ENCODE measurements around the gene F5. TPM values are rescaled to one million over a fixed set of nuclear protein-coding genes. Genes with fewer than 3 reads are reported as not detected.

F5 gene
- total and polyA plus RNA-seq, 2 of the 13 experiments (the other 11 are each of a cell fraction or from before 2014, with no cell fraction given), result 38.3 to 64.0 TPM

DNA sequence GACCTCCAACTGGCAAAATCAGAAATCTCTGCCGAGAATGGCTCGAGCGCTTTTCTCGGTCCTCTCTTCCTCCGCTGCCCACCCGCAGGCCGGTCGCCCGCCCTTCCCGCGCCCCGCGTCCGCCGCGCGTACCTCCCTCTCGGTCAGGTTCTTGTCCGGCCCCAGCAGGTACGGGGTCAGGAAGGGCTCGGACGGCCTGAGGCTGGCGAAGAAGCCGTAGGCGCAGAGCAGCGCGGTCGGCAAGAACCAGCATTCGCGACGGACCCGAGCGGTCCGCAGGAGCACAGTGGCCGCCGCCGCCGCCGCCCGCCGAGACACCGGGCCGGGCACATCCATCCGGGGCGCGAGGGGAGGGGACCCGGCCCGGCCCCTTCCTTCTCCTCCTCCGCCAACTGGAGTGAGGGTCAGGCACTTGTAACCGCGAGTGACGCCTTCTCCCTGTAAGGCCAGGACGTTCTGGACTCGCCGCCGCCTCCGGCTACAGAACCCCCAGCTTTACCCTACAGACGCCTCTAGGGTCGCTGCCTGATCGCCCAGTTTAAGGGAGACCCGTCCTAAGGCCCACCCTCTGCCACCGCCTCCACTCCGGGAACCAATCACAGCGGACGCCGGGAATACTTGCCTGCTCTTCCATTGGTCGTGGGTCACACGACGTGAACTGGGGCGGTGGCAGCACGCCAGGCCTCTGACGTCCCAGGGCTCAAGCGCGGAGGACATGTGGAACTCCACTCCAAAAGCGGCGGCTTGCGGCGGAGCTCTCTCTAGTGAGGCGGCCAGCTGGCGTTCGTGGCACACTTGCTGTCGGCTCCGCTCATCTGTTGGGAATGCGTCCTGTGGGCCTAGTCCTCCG lies 100.6 kb downstream of the F5 start, which contains the start of gene SLC19A2 (continued):
- TF ChIP-seq, protein P1, sequence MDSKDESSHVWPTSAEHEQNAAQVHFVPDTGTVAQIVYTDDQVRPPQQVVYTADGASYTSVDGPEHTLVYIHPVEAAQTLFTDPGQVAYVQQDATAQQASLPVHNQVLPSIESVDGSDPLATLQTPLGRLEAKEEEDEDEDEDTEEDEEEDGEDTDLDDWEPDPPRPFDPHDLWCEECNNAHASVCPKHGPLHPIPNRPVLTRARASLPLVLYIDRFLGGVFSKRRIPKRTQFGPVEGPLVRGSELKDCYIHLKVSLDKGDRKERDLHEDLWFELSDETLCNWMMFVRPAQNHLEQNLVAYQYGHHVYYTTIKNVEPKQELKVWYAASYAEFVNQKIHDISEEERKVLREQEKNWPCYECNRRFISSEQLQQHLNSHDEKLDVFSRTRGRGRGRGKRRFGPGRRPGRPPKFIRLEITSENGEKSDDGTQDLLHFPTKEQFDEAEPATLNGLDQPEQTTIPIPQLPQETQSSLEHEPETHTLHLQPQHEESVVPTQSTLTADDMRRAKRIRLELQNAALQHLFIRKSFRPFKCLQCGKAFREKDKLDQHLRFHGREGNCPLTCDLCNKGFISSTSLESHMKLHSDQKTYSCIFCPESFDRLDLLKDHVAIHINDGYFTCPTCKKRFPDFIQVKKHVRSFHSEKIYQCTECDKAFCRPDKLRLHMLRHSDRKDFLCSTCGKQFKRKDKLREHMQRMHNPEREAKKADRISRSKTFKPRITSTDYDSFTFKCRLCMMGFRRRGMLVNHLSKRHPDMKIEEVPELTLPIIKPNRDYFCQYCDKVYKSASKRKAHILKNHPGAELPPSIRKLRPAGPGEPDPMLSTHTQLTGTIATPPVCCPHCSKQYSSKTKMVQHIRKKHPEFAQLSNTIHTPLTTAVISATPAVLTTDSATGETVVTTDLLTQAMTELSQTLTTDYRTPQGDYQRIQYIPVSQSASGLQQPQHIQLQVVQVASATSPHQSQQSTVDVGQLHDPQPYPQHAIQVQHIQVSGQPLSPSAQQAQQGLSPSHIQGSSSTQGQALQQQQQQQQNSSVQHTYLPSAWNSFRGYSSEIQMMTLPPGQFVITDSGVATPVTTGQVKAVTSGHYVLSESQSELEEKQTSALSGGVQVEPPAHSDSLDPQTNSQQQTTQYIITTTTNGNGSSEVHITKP (CRISPR knock-in tag; IDR thresholded peaks at IDR 0.05; ENCODE audit: low read depth), result peak; percentile 78; the same call in 1 of the 2 replicates
- TF ChIP-seq SRSF9 (IDR thresholded peaks at IDR 0.05; ENCODE audit: borderline replicate concordance, insufficient read depth, low read depth, low read length, poor library complexity, severe bottlenecking) (no peak), MAFF (IDR thresholded peaks at IDR 0.05; ENCODE audit: low read depth, low read length) (no peak), RFXANK (CRISPR knock-in tag; IDR thresholded peaks at IDR 0.05) (peak; percentile 74; the same call in 1 of the 2 replicates), IKZF5 (CRISPR knock-in tag; IDR thresholded peaks at IDR 0.05) (no peak; the same call in 1 of the 2 replicates), NFIB (CRISPR knock-in tag; IDR thresholded peaks at IDR 0.05; ENCODE audit: borderline replicate concordance) (no peak), PAF1 (CRISPR knock-in tag; IDR thresholded peaks at IDR 0.05) (no peak), ZNF441 (CRISPR knock-in tag; IDR thresholded peaks at IDR 0.05; ENCODE audit: borderline replicate concordance) (peak; percentile 76), SYNCRIP (IDR thresholded peaks at IDR 0.05; ENCODE audit: insufficient read depth, low read depth, low read length) (no peak), ZC3H13 (CRISPR knock-in tag; IDR thresholded peaks at IDR 0.05) (peak; percentile 68; the same call in 1 of the 2 replicates), ZBTB26 (CRISPR knock-in tag; IDR thresholded peaks at IDR 0.05; ENCODE audit: borderline replicate concordance) (peak; percentile 90), NAIF1 (CRISPR knock-in tag; IDR thresholded peaks at IDR 0.05; ENCODE audit: borderline replicate concordance) (peak; percentile 91), ZBTB7B (CRISPR knock-in tag; IDR thresholded peaks at IDR 0.05) (no peak; the same call in 1 of the 2 replicates)
- TF ChIP-seq, protein P2, sequence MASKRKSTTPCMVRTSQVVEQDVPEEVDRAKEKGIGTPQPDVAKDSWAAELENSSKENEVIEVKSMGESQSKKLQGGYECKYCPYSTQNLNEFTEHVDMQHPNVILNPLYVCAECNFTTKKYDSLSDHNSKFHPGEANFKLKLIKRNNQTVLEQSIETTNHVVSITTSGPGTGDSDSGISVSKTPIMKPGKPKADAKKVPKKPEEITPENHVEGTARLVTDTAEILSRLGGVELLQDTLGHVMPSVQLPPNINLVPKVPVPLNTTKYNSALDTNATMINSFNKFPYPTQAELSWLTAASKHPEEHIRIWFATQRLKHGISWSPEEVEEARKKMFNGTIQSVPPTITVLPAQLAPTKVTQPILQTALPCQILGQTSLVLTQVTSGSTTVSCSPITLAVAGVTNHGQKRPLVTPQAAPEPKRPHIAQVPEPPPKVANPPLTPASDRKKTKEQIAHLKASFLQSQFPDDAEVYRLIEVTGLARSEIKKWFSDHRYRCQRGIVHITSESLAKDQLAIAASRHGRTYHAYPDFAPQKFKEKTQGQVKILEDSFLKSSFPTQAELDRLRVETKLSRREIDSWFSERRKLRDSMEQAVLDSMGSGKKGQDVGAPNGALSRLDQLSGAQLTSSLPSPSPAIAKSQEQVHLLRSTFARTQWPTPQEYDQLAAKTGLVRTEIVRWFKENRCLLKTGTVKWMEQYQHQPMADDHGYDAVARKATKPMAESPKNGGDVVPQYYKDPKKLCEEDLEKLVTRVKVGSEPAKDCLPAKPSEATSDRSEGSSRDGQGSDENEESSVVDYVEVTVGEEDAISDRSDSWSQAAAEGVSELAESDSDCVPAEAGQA (IDR thresholded peaks at IDR 0.05; ENCODE audit: low read depth), result peak; percentile 49; the same call in 1 of the 2 replicates
- TF ChIP-seq, protein P2 (CRISPR knock-in tag; IDR thresholded peaks at IDR 0.05; ENCODE audit: borderline replicate concordance), result peak; percentile 66; the same call in 1 of the 2 replicates

All from HepG2 (cell line).